Lower leg skin (tissue), 4 donors: Measurements from ENCODE around the gene MAP1S. TPM values are rescaled to one million over a fixed set of nuclear protein-coding genes. Genes with fewer than 3 reads are reported as not detected.
"Not testable (repeated sequence)": the region's sequence is repeated elsewhere in the genome, so short reads cannot be mapped to it uniquely, and the experiment has no call there.

ENCODE experiments used
- DNase-seq, 2 donors: peaks; one replicate each; pipeline ENCODE4 v3.0.0-alpha.2; 2019; ENCODE audit warnings: low spot score in 2 of 2
- H3K4me3 ChIP-seq: fragments of 200-600 bp; sonication (generic); 2 replicates; pipeline ENCODE4 v1.5.1; 2017; ENCODE audit warnings: mild to moderate bottlenecking, low read depth; ENCODE audit not compliant: poor library complexity, severe bottlenecking
- POLR2A ChIP-seq, 2 donors: fragments of 450-650 bp; IDR thresholded peaks; one replicate each; pipeline ENCODE4 v1.6.1; 2016 to 2017; ENCODE audit warnings: antibody characterized with exemption in 2 of 2, mild to moderate bottlenecking in 1 of 2, moderate library complexity in 1 of 2
- WGBS, 2 donors: methylation state at CpG; one replicate each; pipeline ENCODE4 v1.1.5; 2018; 5-methylcytosine and 5-hydroxymethylcytosine counted together
- intact Hi-C: fragments of 100-400 bp; cut with DNase I; formaldehyde crosslinking; loops from one replicate; pipeline ENCODE4 v1.15.0; 2023; ENCODE audit warnings: low total_unique reads
- total RNA-seq, 4 donors: library from RNA; depleted of rRNA; stranded (reverse); fragments of >200 nt; gene quantifications; one replicate each; pipeline ENCODE4 v1.1.0, GENCODE V29; 2016
- TF ChIP-seq, protein P1 (sequence below), 3 donors: fragments of 450-650 bp; IDR thresholded peaks; one replicate each; pipeline ENCODE4 v1.5.1; 2016; ENCODE audit warnings: antibody characterized with exemption in 3 of 3, mild to moderate bottlenecking in 3 of 3, moderate library complexity in 2 of 3

The MAP1S gene
- total RNA-seq, 4 donors from 2014 or later, result 10.8 to 32.7 (median 24.5) TPM

DNA sequence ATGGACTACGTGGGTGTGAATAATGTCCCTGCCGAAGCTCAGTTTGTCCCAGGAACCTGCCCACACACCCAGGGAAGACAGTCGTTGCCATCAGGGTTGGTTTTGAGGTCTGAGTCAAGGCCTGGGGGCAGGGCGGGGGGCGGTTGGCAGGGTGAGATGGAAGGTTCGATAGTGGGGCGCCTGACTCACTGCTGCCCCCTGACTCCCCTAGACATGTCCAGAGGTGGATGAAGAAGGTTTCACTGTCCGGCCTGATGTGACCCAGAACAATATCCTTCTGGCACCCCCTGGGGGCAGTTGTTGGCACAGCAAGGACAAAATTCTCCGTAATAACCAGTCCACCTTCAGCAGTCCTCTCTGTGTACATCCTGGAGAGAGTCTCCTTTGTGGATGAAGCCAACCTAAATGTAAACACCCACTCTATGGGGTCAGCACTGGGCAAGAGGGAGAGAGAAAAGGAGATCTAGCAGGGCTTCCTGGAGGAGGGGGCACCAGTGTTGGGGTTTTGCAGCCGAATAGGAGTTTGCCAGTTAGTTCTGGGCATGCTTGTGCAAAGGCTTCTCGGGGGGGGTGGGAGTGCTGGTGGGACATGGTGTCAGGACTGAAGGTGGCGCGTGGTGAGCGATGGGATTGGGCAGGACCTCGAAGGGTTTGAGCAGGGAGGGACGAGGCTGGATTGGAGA lies 56.1 kb downstream of the MAP1S start:
- no peak for DNase-seq
- intact Hi-C loops, result no loop called here
- H3K4me3 ChIP-seq, result no peak overlapping the region
- WGBS, 2 donors, result 59 to 66% methylated on average over 14 to 16 of the region's 16 CpGs
- TF ChIP-seq, protein P1, sequence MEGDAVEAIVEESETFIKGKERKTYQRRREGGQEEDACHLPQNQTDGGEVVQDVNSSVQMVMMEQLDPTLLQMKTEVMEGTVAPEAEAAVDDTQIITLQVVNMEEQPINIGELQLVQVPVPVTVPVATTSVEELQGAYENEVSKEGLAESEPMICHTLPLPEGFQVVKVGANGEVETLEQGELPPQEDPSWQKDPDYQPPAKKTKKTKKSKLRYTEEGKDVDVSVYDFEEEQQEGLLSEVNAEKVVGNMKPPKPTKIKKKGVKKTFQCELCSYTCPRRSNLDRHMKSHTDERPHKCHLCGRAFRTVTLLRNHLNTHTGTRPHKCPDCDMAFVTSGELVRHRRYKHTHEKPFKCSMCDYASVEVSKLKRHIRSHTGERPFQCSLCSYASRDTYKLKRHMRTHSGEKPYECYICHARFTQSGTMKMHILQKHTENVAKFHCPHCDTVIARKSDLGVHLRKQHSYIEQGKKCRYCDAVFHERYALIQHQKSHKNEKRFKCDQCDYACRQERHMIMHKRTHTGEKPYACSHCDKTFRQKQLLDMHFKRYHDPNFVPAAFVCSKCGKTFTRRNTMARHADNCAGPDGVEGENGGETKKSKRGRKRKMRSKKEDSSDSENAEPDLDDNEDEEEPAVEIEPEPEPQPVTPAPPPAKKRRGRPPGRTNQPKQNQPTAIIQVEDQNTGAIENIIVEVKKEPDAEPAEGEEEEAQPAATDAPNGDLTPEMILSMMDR (IDR thresholded peaks at IDR 0.05), result no peak
- no peak for TF ChIP-seq POLR2A (IDR thresholded peaks at IDR 0.05)

DNA sequence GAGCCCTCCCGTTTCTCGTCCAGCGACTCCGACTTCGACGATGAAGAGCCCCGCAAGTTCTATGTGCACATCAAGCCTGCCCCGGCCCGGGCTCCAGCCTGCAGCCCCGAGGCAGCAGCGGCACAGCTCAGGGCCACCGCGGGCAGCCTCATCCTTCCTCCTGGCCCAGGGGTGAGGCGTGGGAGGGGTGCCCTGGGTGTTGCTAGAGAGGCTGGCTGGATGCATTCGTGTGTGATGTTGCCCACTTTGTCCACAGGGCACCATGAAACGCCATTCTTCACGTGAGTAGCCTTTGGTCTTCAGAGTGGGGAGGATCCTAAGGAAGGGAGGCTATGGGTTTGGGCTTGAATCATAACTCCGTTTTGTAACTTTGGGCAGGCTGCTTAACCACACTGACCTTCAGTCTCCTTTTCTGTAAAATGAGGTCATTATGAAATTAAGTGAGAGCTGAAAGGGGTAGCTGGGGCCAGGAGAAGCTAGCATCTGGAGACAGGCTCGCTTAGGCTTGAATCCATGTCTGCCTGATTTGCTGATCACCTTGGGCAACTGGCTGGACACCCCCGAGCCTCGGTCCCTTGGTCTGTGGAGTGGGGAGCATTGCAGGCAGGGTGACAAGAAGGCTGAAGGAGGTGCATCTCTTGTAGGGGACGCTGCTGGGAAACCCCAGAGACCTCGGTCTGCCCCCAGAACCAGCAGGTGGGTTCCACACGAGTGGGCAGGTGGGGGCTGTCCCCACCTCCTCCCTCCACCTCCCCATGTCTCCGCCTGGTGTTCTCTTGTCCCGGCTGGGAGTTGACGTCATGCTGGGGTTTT lies 56.9 kb downstream of the MAP1S start:
- TF ChIP-seq POLR2A (IDR thresholded peaks at IDR 0.05), result no peak
- TF ChIP-seq, protein P1 (IDR thresholded peaks at IDR 0.05), result no peak
- no peak overlapping the region for H3K4me3 ChIP-seq
- no peak for DNase-seq
- WGBS, 2 donors, result 63 to 69% methylated on average over 26 to 27 of the region's 27 CpGs
- intact Hi-C loops, result no loop called here

DNA sequence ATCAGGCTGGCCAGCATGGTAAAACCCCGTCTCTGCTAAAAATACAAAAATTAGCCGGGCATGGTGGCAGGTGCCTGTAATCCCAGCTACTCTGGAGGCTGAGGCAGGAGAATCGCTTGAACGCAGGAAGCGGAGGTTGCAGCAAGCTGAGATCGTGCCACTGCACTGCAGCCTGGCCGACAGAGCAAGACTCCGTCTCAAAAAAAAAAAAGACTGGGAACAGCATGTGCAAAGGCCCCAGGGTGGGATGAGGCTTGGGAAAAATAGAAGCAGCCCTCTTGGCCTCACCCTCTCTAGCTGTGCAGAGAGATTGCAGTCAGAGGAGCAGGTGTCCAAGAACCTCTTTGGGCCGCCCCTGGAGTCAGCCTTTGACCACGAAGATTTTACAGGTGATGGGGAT lies 58.6 kb downstream of the MAP1S start:
- intact Hi-C loops, H3K4me3 ChIP-seq, DNase-seq: not testable (repeated sequence)
- 72% methylated on average over 10 of the region's 10 CpGs for WGBS, 2 donors

DNA sequence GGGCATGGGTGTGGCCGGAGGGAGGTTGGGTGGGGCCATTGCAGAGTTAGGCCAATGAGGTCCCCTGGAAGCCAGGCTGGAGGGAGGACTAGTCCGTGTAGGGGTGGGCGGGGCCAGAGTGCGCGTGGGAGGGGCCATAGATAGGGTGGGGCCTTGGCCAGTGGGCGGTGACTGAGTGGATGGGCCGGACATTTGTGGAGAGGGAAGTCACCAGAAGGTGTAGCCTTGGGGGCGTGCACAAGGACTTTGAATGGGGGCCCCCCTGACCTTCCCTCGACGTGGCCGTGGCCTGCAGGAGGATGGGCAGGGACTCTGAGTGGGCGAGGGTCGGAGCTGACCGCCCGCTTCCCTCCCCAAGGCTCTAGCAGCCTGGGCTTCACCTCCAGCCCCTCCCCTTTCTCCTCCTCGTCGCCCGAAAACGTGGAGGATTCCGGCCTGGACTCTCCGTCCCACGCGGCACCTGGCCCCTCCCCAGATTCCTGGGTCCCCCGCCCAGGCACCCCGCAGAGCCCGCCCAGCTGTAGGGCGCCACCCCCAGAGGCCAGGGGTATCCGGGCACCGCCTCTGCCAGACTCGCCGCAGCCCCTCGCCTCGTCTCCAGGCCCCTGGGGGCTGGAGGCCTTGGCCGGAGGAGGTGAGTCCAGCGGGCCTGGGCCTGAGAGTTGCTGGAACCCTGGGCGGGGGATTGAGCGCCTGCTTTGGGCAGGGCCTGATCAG lies 59.1 kb downstream of the MAP1S start:
- DNase-seq, result peak in 1 of 2 donors; percentile 47
- intact Hi-C loops, result no loop called here
- 6 to 7% methylated on average over 35 of the region's 37 CpGs for WGBS, 2 donors
- H3K4me3 ChIP-seq, result no peak overlapping the region
- TF ChIP-seq, protein P1 (IDR thresholded peaks at IDR 0.05), result no peak
- no peak for TF ChIP-seq POLR2A (IDR thresholded peaks at IDR 0.05)

DNA sequence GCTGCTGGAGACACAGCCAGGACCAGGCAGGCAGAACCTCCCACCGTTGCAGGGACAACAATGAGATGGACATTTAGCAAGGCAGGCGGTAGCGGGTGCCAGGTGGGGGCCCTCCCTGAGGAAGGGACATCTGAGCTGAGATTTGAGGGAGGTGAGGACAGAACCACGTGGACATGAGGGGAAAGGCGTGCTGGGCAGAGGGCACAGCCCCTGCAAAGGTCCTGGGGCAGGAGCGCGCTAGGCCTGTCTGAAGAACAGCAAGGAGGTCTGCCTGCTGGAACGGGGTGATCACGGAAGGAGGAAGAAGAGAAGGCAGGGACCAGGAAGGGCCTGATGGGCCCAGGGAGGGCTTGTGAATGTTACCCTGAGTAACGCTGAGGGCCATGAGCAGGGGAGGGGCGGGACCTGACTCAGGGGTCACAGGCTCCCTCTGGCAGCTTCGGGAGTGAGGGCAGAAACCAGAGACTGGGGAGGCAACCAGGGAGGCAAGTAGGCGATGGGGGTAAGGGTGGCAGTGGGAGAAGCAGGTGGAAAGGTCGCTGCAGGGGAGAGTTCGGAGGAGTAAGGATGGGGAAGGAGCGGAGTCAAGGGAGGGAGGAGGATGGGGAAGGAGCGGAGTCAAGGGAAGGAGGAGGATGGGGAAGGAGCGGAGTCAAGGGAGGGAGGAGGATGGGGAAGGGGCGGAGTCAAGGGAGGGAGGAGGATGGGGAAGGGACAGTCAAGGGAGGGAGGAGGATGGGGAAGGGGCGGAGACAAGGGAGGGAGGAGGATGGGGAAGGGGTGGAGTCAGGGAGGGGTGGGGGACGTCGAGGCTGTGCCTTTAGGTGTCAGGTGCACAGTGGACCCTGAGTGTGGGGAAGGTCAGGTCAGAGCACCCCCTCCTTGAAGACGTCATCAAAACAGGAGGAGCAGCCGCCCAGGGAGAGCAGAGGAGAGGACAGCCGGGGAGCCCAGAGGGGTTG lies 60.0 kb downstream of the MAP1S start:
- TF ChIP-seq POLR2A (IDR thresholded peaks at IDR 0.05), result no peak
- TF ChIP-seq, protein P1 (IDR thresholded peaks at IDR 0.05), result no peak
- H3K4me3 ChIP-seq, result no peak overlapping the region
- peak in 1 of 2 donors; percentile 55 for DNase-seq
- WGBS, 2 donors, result 18 to 20% methylated on average over 25 of the region's 25 CpGs
- intact Hi-C loops, result no loop called here
